Measurements from ENCODE around the gene ARMH1. TPM values are rescaled to one million over a fixed set of nuclear protein-coding genes. Genes with fewer than 3 reads are reported as not detected.

The ARMH1 gene
- total and polyA plus RNA-seq, 2 donors (not counting 1 experiment from before 2014, with no cell fraction given): 10.2 to 225 TPM

DNA sequence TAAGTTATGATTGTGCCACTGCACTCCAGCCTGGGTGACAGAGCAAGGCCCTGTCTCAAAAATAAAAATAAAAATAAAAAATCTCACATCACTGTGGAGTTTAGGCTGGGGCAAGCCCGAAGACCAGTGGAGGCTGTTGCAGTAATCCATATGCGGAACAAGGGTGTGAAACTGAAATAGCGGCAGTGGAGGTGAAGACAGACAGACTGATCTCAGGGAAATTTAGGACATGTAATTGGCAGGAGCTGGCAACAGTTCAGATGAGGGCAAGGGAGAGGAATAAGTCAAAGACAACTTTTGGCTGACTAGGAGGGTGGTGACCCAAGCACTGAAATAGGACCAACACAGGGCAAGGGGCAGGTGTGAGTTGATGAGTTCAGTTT, 8.4 kb downstream of the ARMH1 start:
- Histone ChIP-seq H3K4me3 (ENCODE audit: control extremely low read depth in 1 of 5, extremely low read depth in 1 of 5, insufficient read depth in 1 of 5, low read depth in 2 of 5, low read length in 4 of 5) (no peak overlapping the region), H3K27me3 (replicated peaks in 1 of 4; ENCODE audit: control extremely low read depth in 1 of 4, control insufficient read depth in 3 of 4, insufficient read depth in 4 of 4, low read length in 3 of 4) (no peaks in the 10 kb centered on the region), H3K9me3 (ENCODE audit: control extremely low read depth in 1 of 3, control insufficient read depth in 2 of 3, insufficient read depth in 1 of 3, low read length in 2 of 3) (no peaks in the 10 kb centered on the region), H3K27ac (ENCODE audit: low read length in 2 of 2) (no peak overlapping the region), H3K4me2 (replicated peaks; ENCODE audit: low read depth, low read length, poor library complexity, severe bottlenecking) (no peak overlapping the region), H3K4me1 (ENCODE audit: control insufficient read depth in 2 of 2, insufficient read depth in 2 of 2, low read length in 2 of 2) (peaks cover 6% of the 10 kb centered on the region in 2 donors), H4K20me1 (ENCODE audit: control insufficient read depth, insufficient read depth, low read length, poor library complexity, severe bottlenecking) (no peaks in the 10 kb centered on the region), H3K79me2 (ENCODE audit: control insufficient read depth, insufficient read depth, low read length) (no peaks in the 10 kb centered on the region), H2AFZ (ENCODE audit: insufficient read depth, low read depth, low read length, poor library complexity, severe bottlenecking) (no peak overlapping the region), H3K9ac (ENCODE audit: low read length) (no peak overlapping the region), H3K36me3 (replicated peaks in 1 of 2; ENCODE audit: control extremely low read depth in 1 of 2, control insufficient read depth in 1 of 2, extremely low read depth in 1 of 2, insufficient read depth in 2 of 2, low read length in 1 of 2) (no peaks in the 10 kb centered on the region)
- DNase-seq: no peak
- WGBS (ENCODE audit: insufficient coverage): 100% methylated on average over 3 of the region's 3 CpGs
- H3K27ac Mint-ChIP-seq: no peak overlapping the region
- no peak overlapping the region for H3K4me3 Mint-ChIP-seq
- H3K27me3 Mint-ChIP-seq: no peaks in the 10 kb centered on the region
- ChIA-PET CTCF (interaction anchor here (1.4 kb wide), 2 partner anchors 28 to 30 kb away, joined by 4 to 5 read pairs; no protein-coding TSS in a partner anchor), POLR2A (no interaction called here)
- no peaks in the 10 kb centered on the region for H3K9me3 Mint-ChIP-seq (ENCODE audit: insufficient read depth)
- no peak for TF ChIP-seq EZH2 (IDR thresholded peaks at IDR 0.05; ENCODE audit: borderline replicate concordance, insufficient read depth, low read depth, low read length, poor library complexity, severe bottlenecking)
- TF ChIP-seq, protein P1, sequence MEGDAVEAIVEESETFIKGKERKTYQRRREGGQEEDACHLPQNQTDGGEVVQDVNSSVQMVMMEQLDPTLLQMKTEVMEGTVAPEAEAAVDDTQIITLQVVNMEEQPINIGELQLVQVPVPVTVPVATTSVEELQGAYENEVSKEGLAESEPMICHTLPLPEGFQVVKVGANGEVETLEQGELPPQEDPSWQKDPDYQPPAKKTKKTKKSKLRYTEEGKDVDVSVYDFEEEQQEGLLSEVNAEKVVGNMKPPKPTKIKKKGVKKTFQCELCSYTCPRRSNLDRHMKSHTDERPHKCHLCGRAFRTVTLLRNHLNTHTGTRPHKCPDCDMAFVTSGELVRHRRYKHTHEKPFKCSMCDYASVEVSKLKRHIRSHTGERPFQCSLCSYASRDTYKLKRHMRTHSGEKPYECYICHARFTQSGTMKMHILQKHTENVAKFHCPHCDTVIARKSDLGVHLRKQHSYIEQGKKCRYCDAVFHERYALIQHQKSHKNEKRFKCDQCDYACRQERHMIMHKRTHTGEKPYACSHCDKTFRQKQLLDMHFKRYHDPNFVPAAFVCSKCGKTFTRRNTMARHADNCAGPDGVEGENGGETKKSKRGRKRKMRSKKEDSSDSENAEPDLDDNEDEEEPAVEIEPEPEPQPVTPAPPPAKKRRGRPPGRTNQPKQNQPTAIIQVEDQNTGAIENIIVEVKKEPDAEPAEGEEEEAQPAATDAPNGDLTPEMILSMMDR (IDR thresholded peaks at IDR 0.05): no peak
- intact Hi-C loops (cut with micrococcal nuclease): no loop called here
- ATAC-seq (ENCODE audit: low read depth): no peak
- peaks cover 12% of the 10 kb centered on the region for H3K4me1 Mint-ChIP-seq

DNA sequence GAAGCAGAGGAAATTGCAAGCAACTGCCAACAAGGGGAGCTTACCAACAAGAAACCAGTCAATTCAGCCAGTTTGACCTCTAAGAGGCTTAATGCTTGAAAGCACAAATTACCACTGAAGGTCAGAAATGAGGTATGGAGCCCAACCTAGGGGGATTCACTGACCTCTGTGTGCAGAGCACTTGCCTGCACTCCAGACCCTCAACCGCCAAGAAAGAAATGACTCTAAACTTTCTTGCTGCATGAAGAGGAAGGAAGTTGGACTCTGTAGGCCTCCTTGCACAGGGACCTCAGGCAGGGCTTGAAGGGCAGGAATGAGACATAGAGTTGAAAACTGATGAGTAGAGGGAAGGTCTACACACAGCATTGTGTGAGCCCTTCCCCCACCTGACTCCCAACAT, 10.0 kb downstream of the ARMH1 start:
- H3K9me3 ChIP-seq (ENCODE audit: control extremely low read depth in 1 of 3, control insufficient read depth in 2 of 3, insufficient read depth in 1 of 3, low read length in 2 of 3): no peaks in the 10 kb centered on the region
- no peak overlapping the region for H3K4me3 Mint-ChIP-seq
- H3K27ac ChIP-seq (ENCODE audit: low read length in 2 of 2): no peak overlapping the region
- ChIA-PET POLR2A (no interaction called here), CTCF (interaction anchor here (0.6 to 1.4 kb wide), 3 partner anchors 24 to 30 kb away, joined by 3 to 5 read pairs (median 3); no protein-coding TSS in a partner anchor)
- no peak overlapping the region for H3K9ac ChIP-seq (ENCODE audit: low read length)
- H3K4me3 ChIP-seq (ENCODE audit: control extremely low read depth in 1 of 5, extremely low read depth in 1 of 5, insufficient read depth in 1 of 5, low read depth in 2 of 5, low read length in 4 of 5): no peak overlapping the region
- TF ChIP-seq, protein P1 (IDR thresholded peaks at IDR 0.05): no peak
- no peak for TF ChIP-seq EZH2 (IDR thresholded peaks at IDR 0.05; ENCODE audit: borderline replicate concordance, insufficient read depth, low read depth, low read length, poor library complexity, severe bottlenecking)
- no peaks in the 10 kb centered on the region for H3K27me3 ChIP-seq (replicated peaks in 1 of 4; ENCODE audit: control extremely low read depth in 1 of 4, control insufficient read depth in 3 of 4, insufficient read depth in 4 of 4, low read length in 3 of 4)
- H3K27me3 Mint-ChIP-seq: no peaks in the 10 kb centered on the region
- DNase-seq (no peak), ATAC-seq (ENCODE audit: low read depth) (no peak)
- WGBS (ENCODE audit: insufficient coverage): no CpG with 5 or more reads among the region's 1 CpG
- H3K27ac Mint-ChIP-seq: peak overlapping the region; percentile 20
- H2AFZ ChIP-seq (ENCODE audit: insufficient read depth, low read depth, low read length, poor library complexity, severe bottlenecking): peak overlapping the region; percentile 43
- intact Hi-C loops (cut with micrococcal nuclease): no loop called here
- H3K4me1 Mint-ChIP-seq: peaks cover 12% of the 10 kb centered on the region
- H3K9me3 Mint-ChIP-seq (ENCODE audit: insufficient read depth): no peaks in the 10 kb centered on the region
- H4K20me1 ChIP-seq (ENCODE audit: control insufficient read depth, insufficient read depth, low read length, poor library complexity, severe bottlenecking): no peaks in the 10 kb centered on the region
- H3K36me3 ChIP-seq (replicated peaks in 1 of 2; ENCODE audit: control extremely low read depth in 1 of 2, control insufficient read depth in 1 of 2, extremely low read depth in 1 of 2, insufficient read depth in 2 of 2, low read length in 1 of 2): no peaks in the 10 kb centered on the region
- no peak overlapping the region for H3K4me2 ChIP-seq (replicated peaks; ENCODE audit: low read depth, low read length, poor library complexity, severe bottlenecking)
- peaks cover 6% of the 10 kb centered on the region in 2 donors for H3K4me1 ChIP-seq (ENCODE audit: control insufficient read depth in 2 of 2, insufficient read depth in 2 of 2, low read length in 2 of 2)
- H3K79me2 ChIP-seq (ENCODE audit: control insufficient read depth, insufficient read depth, low read length): no peaks in the 10 kb centered on the region

All from B cell (primary cell).